Measurements from ENCODE around the gene TFF1. TPM values are rescaled to one million over a fixed set of nuclear protein-coding genes. Genes with fewer than 3 reads are reported as not detected.
A peak's percentile ranks its signal among the peaks of the same experiment; 100 is the strongest.

Gene TFF1
- total RNA-seq, 2 donors from 2014 or later: 208 to 322 TPM

DNA sequence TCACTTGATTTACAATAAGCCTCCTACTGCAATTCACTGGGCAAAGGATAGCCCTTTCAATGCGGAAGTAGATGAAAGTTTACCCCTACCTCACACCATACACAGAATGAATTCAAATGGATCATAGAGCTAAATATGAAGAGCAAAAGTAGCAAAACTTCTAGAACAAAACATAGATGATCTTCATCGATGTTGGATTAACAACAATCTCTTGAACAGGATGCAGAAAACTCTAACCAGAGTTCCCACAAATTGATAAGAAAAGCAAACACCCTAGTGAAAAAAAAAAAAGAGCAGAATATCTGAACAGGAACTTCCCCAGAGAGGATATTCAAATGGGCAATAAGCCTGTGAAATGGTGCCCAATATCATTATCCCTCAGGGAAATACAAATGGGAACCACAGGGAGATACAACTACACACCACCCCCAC lies 35.5 kb upstream of the TFF1 start:
- DNase-seq (no peak), ATAC-seq (no peak)
- intact Hi-C loops (cut with DNase I, micrococcal nuclease): no loop called here

DNA sequence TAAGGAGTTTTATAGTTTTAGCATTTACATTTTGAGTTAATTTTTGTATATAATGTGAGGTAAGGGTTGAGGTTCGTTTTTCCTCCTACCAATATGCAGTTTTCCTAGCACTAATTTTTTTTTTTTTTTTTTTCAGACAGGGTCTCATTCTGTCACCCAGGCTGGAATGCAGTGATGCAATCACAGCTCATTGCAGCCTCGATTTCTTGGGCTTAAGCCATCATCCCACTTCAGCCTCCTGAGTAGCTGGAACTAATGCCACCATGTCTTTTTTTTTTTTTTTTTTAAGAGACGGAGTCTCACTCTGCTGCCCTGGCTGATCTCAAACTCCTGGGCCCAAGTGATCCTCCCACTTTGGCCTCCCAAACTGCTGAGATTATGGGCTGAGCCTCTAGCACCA lies 34.8 kb upstream of the TFF1 start:
- ATAC-seq (no peak), DNase-seq (no peak)
- intact Hi-C loops (cut with DNase I, micrococcal nuclease): no loop called here

DNA sequence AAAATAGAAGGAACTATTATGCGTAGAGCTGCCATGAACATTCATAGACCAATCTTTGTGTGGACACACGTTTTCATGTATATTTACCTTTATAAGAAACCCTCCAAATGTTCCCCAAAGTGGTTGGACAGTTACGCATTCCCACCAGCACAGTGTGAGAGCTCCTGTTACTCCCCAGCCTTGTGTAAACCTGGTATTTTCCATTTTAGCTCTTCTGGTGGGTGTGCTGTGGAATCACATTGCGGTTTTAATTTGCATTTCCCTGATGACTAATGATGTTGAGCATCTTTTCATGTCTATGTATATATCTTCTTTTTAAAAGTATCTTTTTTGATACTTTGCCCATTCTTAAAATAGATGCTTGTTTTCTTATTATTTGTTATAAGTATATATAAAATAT lies 34.2 kb upstream of the TFF1 start:
- ATAC-seq: no peak
- no peak for DNase-seq
- intact Hi-C loops (cut with DNase I, micrococcal nuclease): no loop called here

DNA sequence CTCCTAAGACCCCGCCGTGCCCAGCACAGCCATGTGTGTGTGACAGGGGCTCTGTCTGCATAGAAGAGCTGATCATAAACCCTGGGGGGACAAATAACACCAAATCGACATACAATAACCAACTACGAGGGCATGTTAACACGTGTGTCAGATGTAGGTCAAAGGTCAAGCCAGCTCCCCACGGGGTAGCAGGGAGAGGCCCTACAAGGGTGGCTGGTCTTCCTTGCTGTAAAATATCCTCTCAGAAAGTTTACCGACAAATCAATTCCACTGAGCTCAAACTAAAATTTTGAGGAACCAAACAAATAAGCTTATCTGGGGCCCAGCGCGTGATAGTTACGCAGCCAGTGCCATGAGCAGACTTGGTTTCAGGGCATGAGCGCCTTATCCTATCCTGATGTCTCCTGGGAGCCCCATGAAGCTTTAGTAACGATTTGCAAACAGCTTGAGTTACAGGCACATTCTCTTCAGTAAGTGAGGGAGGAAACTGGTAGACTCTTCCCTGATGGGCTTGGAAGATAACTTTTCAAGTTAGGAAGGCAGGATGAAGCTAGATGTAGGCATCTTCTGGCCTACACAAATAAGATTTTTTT lies 32.2 kb upstream of the TFF1 start:
- intact Hi-C loops (cut with DNase I, micrococcal nuclease): loop anchor here in 1 of 2 donors (10.0 kb wide), 1 partner anchor 56 kb away; no protein-coding TSS in a partner anchor
- DNase-seq (no peak), ATAC-seq (no peak)

DNA sequence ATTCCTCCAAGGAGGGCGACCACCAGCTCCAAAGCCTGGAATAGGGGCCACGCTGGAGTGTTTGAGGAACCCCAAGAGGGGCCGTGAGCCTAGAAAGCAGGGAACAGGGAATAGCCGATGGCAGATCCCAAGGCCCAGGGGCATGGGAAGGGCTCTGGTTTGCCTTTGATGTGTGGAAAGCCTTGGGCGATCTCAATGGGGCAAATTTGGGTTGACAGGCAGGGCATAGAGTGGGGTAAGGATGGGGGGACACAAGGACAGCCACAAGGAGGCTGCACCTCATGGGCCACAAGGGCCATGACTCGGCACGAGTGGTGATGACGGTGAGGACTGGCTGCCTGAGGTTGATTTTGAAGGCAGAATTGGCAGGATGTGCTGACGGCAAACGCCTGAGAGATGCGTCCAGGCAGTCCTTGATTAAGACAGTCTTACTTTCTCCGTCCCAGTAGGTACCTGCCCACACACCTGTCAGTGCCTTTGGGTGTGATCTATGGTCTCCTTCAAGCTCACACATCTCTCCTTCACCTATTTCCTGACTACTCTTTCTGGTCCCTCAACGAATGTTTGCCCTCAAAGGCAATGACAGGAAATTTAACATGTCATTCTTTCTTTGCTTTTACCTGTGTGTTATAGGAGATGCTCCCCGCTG lies 31.5 kb upstream of the TFF1 start:
- intact Hi-C loops (cut with DNase I, micrococcal nuclease): loop anchor here in 1 of 2 donors (10.0 kb wide), 1 partner anchor 57 kb away; no protein-coding TSS in a partner anchor
- no peak for DNase-seq
- no peak for ATAC-seq

DNA sequence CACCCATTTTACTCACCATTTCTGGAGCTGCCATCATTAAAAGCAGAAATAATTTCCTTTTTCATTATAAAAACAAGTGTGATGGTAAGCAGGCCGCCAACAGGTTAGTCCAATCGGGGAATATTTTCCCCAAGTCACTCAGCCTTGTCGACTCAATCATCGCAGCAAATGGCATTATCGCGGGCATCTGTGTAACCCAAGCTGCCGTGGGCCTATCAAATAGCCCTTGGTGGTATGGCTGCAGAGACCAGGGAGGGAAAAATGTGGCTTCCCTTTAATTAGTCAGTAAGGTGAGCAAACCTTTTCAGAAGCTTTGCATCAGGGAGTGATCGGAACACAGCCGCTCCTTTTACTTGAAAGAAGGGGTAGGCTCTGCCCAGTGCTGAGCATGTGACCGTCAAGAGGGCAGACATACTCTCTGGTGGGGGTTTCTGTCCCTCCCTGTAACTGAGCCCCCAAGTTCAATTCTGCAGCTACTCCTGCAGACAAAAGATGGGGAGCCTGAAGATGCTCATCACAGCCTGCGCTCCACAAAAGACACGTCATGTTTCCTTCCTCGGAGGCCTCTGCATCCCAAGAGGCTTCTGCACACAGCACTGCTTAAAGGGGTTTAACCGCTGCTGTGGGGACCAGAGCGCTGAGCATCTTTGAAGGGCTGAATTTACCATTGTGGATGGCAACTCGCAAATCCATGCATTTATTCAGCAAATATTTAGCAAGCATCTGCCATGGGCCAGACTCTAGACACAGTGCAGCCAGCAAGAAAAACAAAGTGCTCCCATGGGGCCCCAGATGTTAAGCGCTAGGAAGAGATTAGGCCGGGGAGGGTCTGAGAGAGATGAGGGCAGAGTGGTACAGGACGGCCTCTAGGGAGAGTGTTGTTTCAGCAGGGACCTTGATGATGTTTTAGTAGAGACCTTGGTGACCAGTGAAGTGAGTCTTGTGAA lies 30.7 kb upstream of the TFF1 start:
- DNase-seq: no peak

DNA sequence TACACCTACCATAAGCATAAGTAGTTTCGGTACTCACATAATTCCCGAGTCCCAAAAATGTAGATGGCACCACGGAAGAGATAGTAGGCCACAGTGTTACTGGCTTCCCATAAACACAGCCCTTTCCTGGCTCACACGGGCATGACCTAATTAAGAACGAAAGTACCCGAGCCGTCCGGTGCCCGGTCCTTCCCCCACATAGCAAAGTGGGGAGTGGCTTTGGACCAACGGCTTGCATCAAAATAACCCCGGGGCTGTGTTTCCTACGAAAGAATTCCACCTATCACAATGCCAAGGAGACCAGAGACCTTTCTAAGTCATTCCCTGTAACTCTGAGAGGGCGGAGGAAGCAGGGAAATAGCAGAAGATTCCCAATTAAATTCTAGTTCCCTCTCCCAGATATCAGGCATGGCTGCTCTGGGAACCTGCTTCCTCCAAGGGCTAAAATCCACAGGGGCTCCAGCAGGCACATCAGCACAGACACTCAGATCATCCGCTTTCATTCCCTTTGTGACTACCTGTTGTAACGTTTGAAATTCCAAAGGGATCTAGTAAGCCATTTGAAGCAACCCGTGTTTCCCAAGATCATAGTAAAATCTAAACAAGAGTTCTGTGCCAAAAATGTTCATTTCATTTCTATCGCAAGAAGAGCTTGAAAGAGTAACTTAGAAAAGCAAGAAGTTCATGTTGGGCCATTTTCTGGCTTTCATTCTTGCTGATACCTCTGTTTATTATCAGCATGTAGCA lies 29.7 kb upstream of the TFF1 start, which contains the start of gene TMPRSS3:
Gene TMPRSS3, minus strand, starts transcription at position 148 of the 747 bp plus-strand sequence. CDS start 635 bp downstream, outside the sequence.
- DNase-seq (peak in 1 of 2 donors; percentile 11), ATAC-seq (no peak)
- intact Hi-C loops (cut with DNase I, micrococcal nuclease): loop anchor here in 1 of 2 donors (10.0 kb wide), 1 partner anchor 59 kb away; no protein-coding TSS in a partner anchor

More for the DNA sequence above, 30.7 kb upstream of the TFF1 start:
- intact Hi-C loops (cut with DNase I, micrococcal nuclease): loop anchor here in 1 of 2 donors (10.0 kb wide), 1 partner anchor 58 kb away; no protein-coding TSS in a partner anchor
- no peak for ATAC-seq

DNA sequence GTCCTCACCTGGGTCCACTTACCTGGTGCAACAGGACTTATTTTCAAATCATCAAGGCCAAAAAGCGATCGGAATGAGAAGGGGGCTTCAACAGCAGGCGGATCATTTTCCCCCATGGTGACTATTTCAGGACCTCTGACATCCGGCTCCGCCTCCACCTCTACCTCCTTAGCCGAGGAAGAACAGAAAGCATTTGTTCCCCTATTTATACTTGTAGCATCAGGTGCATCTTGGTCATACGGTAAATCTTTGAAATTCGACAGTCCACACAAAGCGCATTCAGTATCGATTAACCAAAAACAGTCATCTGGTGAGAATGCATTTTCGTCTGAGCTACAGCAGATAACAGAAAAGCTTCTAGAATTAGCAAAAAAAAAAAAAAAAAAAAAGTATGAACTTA lies 29.0 kb upstream of the TFF1 start:
- DNase-seq: peak in 1 of 2 donors; percentile 14
- no peak for ATAC-seq
- intact Hi-C loops (cut with DNase I, micrococcal nuclease): loop anchor here in 1 of 2 donors (10.0 kb wide), 1 partner anchor 59 kb away; no protein-coding TSS in a partner anchor

DNA sequence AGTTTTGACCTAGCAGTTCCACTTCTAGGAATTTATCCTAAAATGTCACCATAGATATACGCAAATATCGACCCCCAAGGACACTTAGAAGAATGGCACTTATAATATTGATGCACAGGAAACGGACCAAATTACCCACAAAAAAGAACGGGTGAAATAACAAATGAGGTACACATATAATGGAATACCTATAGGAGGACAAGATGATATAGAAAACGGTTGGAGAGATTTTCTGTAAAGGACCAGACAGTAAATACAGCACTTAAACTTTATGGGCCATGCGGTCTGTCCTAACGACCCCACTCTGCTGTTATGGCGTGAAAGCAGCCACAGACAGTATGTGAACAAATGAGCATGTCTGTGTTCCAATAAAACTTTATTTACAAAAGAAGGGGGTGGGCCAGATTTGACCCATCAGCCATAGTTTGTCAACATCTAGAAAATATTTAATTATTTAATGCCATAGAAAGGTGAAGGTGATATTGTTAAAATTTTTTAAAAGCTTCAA lies 27.2 kb upstream of the TFF1 start:
- DNase-seq (no peak), ATAC-seq (no peak)
- intact Hi-C loops (cut with DNase I, micrococcal nuclease): loop anchor here in 1 of 2 donors (10.0 kb wide), 1 partner anchor 61 kb away; no protein-coding TSS in a partner anchor

DNA sequence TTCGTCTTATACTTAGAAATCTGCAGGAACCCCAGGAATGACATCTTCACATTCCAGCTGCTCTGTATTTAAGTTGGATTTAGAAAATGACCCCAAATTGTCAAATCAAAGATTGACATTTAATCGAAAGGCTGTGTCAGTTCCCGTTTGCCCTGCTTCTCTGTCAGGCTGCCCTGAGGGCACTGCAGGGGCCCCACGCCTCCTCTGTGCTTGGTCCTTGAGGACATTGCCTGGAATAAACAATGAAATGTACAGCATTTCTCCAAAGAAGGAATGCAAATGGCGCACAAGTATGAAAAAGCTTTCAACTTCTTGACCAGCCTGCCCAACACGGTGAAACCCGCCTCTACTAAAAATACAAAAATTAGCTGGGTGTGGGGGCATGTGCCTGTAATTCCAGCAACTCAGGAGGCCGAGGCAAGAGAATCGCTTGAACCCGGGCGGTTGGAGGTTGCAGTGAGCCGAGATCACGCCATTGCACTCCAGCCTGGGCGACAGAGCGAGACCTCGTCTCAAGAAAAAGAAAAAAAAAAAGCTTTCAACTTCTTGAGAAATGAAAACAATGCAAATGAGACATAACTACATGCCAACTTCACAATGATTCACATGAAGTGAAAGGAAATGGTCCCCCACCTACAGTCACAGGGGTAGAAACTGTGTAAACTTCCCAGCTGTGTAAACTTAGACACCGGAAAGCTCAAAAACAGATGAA lies 26.6 kb upstream of the TFF1 start:
- intact Hi-C loops (cut with DNase I, micrococcal nuclease): loop anchor here in 1 of 2 donors (10.0 kb wide), 1 partner anchor 62 kb away; no protein-coding TSS in a partner anchor
- DNase-seq: no peak
- ATAC-seq: no peak

DNA sequence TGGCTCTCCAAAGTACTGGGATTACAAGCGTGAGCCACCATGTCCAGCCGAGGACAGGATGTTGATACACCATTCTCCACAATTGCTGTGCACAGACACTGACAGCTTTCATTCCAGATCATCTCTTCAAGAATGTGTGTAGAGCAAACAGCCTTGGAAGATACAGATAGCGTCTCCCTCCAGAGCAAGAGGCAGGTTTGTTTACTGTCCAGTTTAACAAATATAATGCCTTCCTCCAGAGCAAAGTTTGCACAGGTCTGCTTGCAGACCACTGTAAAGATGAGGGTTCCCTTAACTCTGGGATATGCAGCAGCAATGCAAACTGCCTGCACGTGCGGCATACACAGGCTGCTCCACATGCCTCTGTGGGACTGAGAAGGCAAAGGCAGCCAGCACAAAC lies 25.0 kb upstream of the TFF1 start:
- DNase-seq (no peak), ATAC-seq (no peak)
- intact Hi-C loops (cut with DNase I, micrococcal nuclease): loop anchor here in 1 of 2 donors (10.0 kb wide), 1 partner anchor 64 kb away; no protein-coding TSS in a partner anchor

DNA sequence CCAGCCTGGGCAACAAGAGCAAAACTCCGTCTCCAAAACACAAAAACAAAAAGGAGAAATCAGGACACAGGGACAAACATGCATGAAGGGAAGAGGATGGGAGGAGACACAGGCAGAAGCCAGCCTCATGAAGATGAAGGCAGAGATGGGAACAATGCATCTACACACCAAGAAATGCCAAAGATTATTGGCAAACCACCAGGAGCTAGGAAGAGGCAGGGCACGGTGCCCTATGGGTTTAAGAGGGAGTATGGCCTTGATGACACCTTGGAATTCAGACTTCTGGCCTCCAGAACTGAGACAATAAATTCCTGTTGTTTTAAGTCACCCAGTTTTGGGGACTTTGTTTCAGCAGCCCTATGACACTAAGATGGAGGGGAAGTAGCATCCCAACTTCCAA lies 24.4 kb upstream of the TFF1 start:
- peak in 1 of 2 donors; percentile 8 for DNase-seq
- intact Hi-C loops (cut with DNase I, micrococcal nuclease): loop anchor here in 1 of 2 donors (10.0 kb wide), 1 partner anchor 64 kb away; no protein-coding TSS in a partner anchor
- no peak for ATAC-seq

DNA sequence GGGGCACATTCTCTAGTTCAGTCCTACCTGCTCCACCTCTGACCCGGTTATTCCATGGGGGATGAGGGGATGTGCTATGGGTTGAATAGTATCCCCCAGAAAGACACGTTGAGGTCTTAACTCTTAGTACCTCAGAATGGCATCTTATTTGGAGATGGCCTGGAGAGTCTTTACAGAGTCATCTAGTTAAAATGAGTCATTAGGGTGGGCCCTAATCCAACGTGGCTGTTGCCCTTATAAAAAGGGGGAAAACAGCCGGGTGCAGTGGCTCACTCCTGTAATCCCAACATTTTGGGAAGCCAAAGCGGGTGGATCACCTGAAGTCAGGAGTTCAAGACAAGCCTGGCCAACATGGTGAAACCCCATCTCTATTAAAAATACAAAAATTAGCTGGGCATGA lies 23.9 kb upstream of the TFF1 start:
- no peak for ATAC-seq
- intact Hi-C loops (cut with DNase I, micrococcal nuclease): loop anchor here in 1 of 2 donors (10.0 kb wide), 1 partner anchor 65 kb away; no protein-coding TSS in a partner anchor

DNA sequence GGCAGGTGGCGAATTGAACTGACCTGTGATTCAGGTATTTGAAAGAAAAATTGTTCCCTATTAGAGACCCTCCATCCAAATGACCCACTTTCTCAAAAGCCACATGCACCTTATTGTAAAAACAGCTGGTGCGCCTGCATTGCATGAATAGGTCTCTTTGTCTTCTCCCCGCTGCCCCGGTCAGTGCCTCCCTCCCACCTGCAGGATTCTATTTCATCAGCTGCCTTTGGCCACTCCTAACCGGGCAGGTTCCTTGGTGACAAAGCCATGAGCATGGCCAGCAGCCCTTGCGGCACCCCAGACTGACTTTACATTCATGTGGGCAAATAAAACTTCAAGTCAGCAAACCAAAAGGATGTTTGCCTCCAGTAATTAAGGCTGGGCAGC lies 23.1 kb upstream of the TFF1 start:
- DNase-seq (peak in 1 of 2 donors; percentile 68), ATAC-seq (peak; percentile 63)
- intact Hi-C loops (cut with DNase I, micrococcal nuclease): no loop called here

More for the DNA sequence above, 23.9 kb upstream of the TFF1 start:
- peak in 1 of 2 donors; percentile 16 for DNase-seq

DNA sequence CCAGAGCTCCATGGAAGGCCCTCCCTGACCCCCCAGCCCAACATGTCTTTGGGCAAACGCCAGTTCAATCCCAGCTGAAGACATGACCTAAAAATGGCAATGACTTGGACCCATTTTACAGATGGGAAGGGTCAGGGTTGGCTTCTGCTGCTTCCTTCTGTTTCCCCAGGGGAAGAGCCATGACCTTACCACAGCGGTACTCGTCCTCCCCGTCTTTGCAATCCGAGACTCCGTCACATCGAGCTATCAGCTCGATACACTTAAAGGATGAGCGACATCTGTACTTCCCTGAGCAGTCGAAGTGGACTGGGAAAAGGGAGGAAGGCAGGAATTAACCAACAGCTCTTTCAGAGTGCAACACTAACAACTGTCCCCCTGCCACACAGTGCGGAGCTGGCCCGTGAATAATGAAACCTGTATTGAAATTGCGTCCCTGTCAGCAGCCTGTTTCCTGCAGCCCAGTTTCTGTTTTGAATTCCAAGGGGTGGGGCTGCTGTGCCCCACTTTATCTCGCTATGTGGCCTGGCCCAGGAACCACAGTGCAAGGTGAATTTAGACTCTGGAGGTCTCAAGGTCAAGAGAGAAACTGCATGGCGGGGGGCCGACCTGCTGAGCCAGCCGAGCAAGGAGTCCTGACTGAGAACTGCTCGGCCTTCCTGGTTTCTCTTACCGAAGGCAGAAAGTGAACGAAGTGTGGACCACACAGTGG lies 22.6 kb upstream of the TFF1 start:
- intact Hi-C loops (cut with DNase I, micrococcal nuclease): no loop called here
- DNase-seq: peak in 1 of 2 donors; percentile 26
- ATAC-seq: peak; percentile 47

DNA sequence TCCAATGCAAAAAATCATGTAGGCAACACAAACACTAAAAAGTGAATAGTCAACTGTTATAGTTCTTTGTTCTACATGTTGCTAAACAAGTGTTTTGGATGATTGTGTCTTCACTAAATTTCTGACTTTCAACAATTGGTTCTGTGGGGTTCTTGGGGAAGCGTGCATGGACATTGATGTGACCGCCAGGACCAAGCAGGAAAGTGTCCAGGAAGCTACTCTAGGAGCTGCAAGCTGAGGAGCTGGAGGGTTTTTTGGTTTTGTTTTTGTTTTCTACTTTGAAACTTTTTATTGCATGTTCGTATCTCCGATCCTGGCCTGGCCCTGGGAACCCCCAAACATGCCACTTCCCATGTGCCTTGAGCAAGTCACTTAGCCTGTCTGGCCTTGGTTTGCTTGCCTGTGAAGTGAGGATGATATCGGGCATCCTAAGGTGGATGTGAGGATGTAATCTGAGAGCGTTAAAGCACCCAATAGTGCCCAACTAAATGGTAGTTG lies 21.6 kb upstream of the TFF1 start:
- ATAC-seq (no peak), DNase-seq (peak in 1 of 2 donors; percentile 15)
- intact Hi-C loops (cut with DNase I, micrococcal nuclease): no loop called here

Measured in left colon (tissue), 2 donors.